H4 (cell line): ENCODE results near the gene MYO1H. TPM values are rescaled to one million over a fixed set of nuclear protein-coding genes. Genes with fewer than 3 reads are reported as not detected.
A peak's percentile ranks its signal among the peaks of the same experiment; 100 is the strongest.

Experiments used
- DNase-seq: peaks from one replicate; pipeline ENCODE4 v3.0.0-alpha.2; 2015; ENCODE audit warnings: low spot score
- total RNA-seq: library from RNA; depleted of rRNA; stranded (reverse); fragments of >200 nt; shearing (Covaris generic); gene quantifications from 2 replicates; pipeline ENCODE4 v1.2.3, GENCODE V29; 2014

MYO1H gene
- total RNA-seq, 1 experiment from 2014 or later, result not detected

DNA sequence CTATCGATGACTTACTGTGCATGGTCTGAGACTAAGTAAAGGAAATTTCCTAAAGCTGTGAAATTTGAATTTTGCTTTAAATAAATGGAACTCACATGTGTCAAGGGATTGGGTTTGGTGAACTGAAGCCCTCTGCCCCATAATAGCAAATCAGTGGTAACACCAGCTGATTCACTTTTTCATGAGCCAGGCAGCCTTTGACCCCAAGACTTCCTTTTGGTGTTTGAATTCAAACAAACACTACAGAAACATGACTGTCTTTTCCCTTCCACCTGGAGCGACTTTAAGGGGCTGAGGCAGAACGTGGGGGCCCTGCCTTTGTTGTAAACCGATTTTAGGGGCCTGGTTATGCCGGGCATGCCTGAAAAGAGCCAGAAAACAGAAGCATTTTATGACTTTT, 100.6 kb downstream of the MYO1H start:
- DNase-seq, result no peak

DNA sequence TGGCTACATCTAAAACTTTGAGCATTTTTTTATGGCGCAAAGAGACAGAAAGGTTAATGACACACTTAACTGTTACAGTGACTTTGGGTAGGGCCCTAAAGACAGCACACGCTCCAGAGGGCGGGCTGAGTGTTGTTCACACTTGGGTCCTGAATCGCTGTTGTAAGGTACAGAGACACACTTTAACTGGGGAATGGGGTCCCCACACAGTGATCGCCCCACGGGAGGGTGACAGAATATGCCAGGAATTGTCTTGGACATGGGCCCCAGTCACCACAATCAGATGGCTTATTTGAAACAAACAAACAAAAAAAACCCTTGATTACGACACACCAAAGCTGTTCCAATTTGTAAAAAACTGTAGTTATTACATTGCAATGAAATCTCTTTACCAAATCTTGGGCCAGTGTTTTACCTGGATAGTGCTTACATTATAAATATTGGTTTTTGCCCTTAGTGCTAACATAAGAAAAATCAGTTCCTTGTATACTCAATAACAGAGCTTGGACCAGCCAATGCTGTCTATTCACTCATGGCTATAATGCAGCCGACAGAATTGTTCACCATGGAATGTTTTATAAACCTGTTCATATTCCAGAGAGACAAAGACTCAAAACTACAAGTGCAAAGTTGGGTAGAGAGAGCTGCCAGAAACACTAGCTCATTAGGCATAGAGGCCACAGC, 101.1 kb downstream of the MYO1H start:
- no peak for DNase-seq

DNA sequence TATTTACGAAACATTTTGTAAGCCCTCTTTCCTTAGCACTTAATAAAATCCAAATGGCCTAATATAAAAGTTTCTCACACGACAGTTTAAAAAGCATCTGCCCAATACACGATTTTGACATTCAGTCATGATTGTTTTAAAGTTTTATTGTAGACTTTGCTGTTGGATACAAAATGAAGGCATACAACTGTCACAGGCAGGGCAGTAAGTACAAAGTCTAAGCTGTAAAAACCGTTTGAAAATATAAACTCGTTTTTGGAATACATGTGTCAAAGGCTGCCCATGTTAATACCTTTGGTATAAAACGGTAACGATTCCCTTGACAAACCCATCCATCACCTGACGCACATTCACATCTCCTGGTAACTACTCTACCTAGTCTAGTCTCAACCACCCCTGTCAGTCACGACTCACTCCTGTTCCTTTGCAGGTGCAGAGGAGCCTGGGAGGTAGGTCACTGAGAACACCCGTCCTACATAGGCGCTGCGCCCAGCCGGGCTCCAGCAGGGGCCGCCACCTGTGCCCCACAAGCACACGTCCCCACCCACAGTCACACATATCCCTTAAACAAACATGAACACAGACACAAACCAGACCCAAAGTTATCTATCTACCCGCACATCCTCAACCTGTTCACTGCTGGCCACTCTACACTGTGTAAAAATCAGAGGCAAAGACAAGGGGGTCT, 102.3 kb downstream of the MYO1H start:
- DNase-seq, result no peak

DNA sequence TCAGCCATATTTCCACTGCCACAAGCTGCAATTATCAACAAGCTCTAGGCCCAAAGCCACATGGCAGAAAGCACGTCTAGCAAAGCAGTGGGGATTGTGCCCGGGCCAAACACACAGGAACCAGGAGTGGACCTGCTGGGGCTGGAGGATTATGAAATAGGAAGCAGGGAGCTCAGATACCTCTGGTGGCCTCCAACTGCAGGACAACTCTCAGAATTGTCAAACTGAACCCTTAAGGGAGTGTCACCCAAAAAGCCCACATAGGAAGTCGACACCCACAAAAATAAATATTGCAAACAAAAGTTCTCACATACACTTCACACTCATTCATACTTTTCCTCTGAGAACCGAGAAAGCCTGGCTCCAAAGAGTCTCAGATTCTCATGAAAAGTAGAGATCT, 103.3 kb downstream of the MYO1H start:
- no peak for DNase-seq

DNA sequence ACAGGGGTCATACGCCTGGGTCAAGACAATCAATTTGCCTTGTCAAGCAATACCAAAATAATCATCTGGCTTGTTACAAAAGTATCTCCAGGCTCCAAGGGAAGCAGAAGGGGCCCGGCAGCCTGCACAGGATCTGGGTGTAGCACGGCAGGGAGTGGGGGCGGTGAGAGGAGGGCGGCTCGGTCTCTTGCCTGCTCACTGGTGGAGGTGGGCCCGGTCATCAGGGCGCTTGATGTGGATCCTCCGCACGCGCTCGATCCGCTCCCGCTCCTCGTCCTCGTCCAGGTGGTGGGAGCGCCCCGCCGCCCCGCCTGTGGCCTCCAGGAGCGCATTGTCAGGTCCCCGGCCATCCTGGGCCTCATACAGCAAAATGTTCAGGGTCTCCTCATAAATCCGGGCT, 103.7 kb downstream of the MYO1H start:
- DNase-seq, result no peak

GRCh38 chr12:109452489-109452888, 104.8 kb downstream of the MYO1H start:
- DNase-seq, result no peak

DNA sequence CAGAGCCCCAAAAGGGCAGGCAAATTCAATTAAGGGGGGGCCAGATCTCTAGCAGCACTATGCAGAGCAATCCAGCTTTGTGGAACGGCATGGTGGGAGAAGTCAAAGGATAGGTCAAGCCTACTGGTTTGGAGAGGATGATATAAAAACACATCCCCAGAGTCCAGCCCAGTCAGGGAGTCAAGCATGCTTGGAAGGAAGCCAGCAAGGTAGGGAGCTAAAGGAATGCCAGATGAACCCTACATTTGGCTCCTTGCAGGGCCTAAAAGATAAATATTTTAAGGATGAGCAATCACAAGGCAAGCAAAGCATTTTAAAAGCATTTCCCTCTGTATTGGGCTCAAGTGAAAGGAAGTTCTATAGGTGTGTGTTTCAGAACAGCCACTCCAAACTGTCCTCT, 108.0 kb downstream of the MYO1H start:
- DNase-seq, result no peak

- no peak for DNase-seq
Observed at GRCh38 chr12:109458086-109458485, 110.4 kb downstream of the MYO1H start.

DNA sequence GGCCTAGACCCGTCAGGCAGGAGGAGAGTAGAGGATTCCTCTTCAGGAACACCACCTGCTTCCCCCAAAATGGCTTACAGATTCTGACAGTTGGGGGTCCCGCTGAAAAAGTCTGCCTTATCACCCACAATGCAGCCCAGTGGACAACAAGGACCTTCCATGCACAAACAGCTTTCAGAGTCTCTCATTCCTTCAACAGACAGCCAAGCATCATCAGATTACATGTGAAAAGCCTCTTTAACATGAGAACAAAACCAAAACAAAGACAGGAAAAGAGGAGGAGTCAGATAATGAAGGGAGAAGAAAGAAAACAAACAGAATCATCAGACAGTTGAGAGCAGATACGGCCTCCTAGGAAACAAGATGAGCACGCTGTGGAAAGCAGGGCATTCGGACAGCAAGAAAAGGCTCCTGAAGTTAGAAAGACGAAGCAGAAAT, 111.1 kb downstream of the MYO1H start:
- no peak for DNase-seq

DNA sequence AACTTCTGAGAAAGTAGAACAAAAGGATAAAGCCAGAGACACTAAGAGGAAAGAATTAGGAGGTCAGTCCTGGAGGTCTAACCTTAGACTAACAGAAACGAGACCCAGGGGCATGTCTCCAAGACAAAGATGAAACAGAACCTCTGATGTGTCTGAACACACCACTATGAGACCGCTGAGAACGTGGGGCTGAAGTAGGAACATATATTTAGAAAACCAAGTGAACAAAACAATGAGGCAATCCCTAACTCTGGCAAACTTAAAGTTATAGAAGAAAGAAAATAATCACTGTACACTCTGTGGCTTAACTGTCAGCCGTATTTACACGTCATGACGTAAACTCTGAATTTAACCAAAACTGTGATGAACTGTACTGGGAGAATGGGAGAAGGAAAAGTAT, 111.5 kb downstream of the MYO1H start:
- no peak for DNase-seq

- no peak for DNase-seq
Observed at GRCh38 chr12:109460538-109460937, 112.8 kb downstream of the MYO1H start.

DNA sequence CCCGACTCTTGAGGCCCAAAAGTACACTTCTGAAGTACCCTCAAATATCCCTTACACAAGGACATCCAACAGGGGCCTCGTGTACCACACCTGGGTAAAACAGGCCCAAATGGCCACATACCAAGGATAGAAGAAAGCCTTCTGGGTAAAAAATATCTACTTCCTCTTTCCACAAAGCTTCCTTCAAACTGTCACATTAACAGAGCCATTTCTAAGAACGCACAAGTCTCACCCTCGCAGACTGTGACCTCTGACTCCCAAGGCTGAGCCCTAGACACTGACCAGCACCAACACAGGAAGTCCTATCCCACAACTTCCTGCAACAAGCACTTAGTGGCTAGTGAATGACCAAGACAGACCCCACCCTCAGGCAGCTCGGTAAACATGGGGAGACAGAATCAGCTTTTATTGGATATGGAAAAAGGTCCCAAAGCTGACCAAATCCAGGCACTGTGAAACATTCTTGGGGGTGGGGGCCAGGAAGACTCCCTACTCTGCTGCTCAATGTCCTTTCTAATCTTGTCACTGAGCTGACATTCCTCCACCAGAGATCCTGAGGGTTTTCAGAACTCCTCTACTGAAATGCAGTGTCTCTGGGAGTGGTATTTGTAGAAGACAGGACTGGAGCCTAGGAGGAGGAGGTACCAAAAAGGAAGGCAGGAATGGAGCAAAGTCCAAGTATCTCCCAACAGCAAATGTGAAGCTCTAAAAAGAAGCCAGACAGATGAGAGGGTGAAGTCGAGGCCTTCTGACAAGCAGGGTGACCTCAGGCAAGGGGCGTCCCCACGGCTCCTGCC, 113.5 kb downstream of the MYO1H start:
- peak; percentile 65 for DNase-seq

- DNase-seq, result peak; percentile 87
Observed at GRCh38 chr12:109461846-109462756, 114.4 kb downstream of the MYO1H start.

DNA sequence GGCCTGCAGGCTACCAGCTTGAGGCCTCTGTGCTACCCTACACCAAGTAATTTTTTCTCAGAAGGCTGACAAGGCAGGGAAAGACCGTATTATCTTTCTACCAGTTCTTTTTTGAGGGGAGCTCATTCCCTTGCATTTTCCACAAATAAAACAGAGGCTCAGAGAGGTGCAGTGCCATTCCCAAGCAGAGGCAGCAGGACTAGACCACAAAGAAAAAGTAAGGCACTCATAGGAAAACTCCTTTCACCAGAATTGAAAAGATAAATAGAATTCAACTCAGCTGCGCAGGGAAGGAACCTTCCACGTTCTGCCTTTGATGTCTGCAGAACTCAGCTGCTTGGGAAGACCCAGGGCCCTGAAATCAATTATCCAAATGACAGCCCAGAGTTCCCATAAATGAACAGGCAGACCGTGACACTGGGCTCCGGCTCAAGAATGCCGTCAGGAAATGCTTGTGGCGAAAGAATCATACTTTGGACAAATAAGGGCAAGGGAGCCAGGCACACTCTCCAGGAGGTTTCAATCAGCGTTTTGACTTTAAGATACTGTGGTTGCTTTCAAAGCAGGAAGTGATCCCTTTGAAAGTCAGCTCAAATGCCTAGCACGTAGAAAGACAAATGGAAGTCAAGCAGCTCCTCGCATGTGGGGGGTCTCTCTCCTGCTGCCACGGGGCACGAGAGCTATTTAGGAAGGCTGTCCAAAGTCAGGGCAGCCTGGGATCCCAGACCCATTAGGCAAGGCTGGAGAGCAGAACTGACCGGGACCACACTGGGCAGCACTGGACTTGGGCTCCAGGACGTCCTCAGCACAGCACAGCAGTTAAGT, 115.4 kb downstream of the MYO1H start:
- DNase-seq, result peak; percentile 98

- peak; percentile 20 for DNase-seq
Observed at GRCh38 chr12:109463756-109464155, 116.1 kb downstream of the MYO1H start.

- no peak for DNase-seq
Observed at GRCh38 chr12:109464642-109465351, 117.1 kb downstream of the MYO1H start.

GRCh38 chr12:109466305-109466704, 118.6 kb downstream of the MYO1H start:
- DNase-seq, result no peak

DNA sequence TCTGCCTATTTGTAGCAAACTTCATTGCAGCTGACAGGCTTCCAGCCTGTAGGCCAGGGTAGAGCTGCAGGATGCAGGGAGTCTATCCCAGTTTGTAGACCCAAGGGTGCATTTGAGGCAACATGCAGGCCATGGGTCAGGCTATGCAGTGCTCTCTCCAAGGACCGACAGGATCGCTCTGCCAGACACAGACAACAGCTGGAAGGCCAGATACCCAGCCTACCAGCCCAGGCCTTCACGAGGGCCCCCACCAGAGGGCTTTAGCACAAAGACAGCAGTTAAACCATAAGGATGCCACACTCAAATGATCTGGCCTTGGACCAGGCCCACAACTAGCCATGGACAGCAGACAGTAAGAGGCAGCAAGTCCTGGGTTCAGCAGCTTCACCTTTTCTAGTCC, 119.1 kb downstream of the MYO1H start:
- no peak for DNase-seq

GRCh38 chr12:109467978-109468676, 120.4 kb downstream of the MYO1H start:
- no peak for DNase-seq
